HG02798 (cell line): ENCODE results near the gene ADAMTSL2.

Experiments
- ATAC-seq: cut with Tn5 transposase; IDR thresholded peaks from one replicate; pipeline ENCODE4 v1.9.1; 2021; ENCODE audit warnings: mild to moderate bottlenecking; ENCODE audit not compliant: unreplicated experiment, poor library complexity

Gene ADAMTSL2

DNA sequence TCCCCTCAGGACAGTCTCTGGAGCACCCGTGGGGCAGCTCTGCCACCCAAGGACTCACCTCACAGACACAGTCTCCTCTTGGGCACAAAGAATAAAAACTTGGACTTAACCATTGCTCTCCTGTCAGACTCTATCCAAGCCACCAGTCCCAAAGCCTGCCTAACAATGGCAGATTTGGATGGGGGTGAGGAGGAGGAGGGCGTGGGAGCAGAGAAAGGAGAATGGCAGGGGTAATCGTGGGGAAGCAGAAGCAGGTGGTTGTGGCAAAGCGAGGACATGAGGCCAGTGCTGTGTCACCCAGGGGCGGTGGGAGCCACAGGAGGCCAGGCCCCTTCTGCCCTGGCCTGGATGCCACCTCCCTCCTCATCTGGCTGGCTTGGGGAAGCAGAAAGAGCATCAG is 80.2 kb downstream of the ADAMTSL2 start:
- no peak for ATAC-seq

DNA sequence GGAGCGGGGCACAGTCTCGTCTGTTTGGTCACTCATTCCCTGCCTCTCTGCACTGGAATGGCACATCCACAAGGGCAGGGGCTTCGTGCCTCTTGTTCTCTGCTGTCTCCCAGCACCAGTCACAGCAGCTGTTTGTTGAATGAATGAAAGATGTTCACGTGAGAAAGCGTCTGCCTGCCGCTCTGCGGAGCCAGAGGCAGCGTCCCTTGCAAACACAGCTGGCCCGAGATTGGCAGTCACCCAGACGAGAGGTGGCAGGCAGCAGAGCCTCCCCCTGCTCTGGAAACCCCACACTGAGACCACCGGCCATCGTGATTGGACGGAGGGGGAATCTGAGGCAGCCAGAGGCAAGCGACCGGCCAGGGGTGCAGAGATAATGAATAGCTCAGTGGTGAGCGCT is 80.7 kb downstream of the ADAMTSL2 start:
- ATAC-seq, result no peak

DNA sequence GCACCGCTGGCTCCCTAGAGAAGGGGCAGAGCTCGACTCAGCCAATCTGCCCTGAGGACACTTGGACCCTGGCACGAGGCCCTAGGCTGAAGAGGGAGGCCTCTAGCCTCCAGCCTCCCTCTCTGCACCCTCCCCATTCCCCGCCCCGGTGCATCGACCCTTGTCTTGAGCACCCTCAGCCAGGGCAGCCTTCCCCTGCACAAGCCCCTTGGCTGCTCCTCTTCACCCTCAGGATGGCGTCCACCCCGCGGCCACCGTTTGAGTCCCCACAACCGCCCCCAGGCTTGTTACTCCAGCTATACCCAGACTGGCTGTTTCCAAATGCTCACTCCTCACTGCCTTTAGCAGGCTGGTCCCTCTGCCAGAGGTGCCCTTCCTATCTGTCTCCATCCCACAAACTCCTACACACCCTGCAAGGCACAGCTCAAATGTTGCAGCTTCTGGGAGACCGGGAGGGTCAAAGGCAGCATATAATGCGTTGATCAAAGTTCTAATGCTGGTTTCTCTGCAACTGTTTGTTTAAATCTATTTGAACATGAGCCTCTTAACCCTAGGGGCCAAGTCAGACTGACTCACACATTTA is 81.2 kb downstream of the ADAMTSL2 start:
- ATAC-seq, result no peak

- ATAC-seq, result no peak
These were observed 82.3 kb downstream of the ADAMTSL2 start for GRCh38 chr9:133616643-133617405.

DNA sequence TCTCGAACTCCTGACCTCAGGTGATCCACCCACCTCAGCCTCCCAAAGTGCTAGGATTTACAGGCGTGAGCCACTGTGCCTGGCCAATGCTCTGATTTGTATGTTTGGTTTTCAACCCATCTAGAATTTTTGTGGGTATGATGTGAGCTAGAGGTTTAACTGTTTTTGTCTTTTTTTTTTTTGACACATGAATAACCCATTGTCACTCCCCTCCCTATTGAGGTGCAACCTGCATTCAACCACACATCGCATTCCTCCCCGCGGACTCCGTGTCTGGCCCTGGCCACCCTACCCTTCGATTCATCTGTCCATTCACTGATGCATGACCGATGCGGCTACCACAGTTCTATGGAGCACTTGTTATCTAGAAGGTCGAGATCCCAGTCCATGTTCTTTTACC is 84.2 kb downstream of the ADAMTSL2 start:
- no peak for ATAC-seq

DNA sequence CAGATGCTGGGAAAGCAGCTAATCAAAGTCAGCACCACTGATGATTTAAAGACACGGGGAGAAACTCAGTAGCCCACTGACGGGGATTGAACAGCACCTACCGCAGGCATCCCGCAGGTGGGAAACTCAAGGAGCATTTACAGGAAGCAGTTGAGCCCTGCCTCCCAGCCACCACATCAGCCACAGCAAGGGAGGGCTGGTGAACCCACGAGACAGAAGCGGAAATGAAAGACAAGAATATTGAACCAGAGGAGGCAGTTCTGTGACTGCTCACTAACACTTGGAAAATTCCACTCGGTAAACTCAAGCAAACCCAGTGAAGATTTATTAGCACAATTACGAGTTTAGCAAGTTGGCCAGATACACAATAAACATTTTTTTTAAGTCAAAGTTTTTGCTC is 85.3 kb downstream of the ADAMTSL2 start:
- no peak for ATAC-seq

- no peak for ATAC-seq
These were observed 87.3 kb downstream of the ADAMTSL2 start for GRCh38 chr9:133621725-133622267.

DNA sequence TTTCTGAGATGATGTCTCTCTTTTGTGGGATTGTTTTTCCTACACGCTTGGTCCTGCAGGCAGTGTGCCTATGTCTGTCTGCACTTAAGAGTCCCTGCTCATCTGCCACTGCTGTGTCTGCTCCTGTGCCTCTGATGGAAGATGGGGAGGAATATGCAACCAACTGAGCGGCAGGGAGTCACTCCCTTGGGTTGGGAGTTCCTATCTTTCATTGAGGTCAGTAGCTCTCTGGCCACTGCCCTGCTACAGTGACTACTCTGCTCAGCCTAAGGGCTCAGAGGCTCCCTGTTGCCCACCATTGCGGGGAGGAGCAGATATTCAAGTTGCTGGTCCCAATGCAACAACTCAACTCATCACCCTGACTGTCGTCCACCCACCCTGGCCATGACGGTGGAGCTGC is 88.1 kb downstream of the ADAMTSL2 start:
- no peak for ATAC-seq
